Activated naive CD8-positive, alpha-beta T cell treated with anti-CD3 and anti-CD28 coated beads, Interleukin-2, amount 10 ng/mL, durations not matched to agents 7 days and 5 days (primary cell): ENCODE data around the gene HBS1L. TPM values are rescaled to one million over a fixed set of nuclear protein-coding genes. Genes with fewer than 3 reads are reported as not detected.

Experiments
- ATAC-seq: fragments of 150-1000 bp; cut with Tn5 transposase; one replicate; pipeline ENCODE4 v1.10.0; 2021; ENCODE audit warnings: low read depth, moderate library complexity
- POLR2A ChIA-PET: fragments of 350-600 bp; sonication (Branson Sonifier 250); formaldehyde crosslinking; loops from one replicate; lab custom pipeline; 2021; ENCODE audit warnings: antibody characterized with exemption; lab: Charles Lee
- DNase-seq: peaks from one replicate; pipeline ENCODE4 v3.0.0; 2021
- H3K27ac Mint-ChIP-seq: one replicate; pipeline ENCODE4 v1.8.0; 2022; ENCODE audit warnings: mild to moderate bottlenecking, mixed read lengths
- H3K27me3 Mint-ChIP-seq: one replicate; pipeline ENCODE4 v1.8.0; 2022; ENCODE audit warnings: mild to moderate bottlenecking, moderate library complexity, mixed read lengths
- H3K36me3 Mint-ChIP-seq: one replicate; pipeline ENCODE4 v1.8.0; 2021; ENCODE audit warnings: mild to moderate bottlenecking, mixed read lengths
- H3K4me1 Mint-ChIP-seq: one replicate; pipeline ENCODE4 v1.8.0; 2021; ENCODE audit warnings: mixed read lengths
- H3K4me3 Mint-ChIP-seq: one replicate; pipeline ENCODE4 v1.8.0; 2022; ENCODE audit warnings: mild to moderate bottlenecking, moderate library complexity, mixed read lengths
- H3K9me3 Mint-ChIP-seq: one replicate; pipeline ENCODE4 v1.8.0; 2021; ENCODE audit warnings: mixed read lengths
- total RNA-seq, 2 experiments: library from RNA; stranded (reverse); gene quantifications; one replicate each; pipeline ENCODE4 v1.2.3, GENCODE V29; 2021

Gene HBS1L
- total RNA-seq, 2 experiments from 2014 or later: 72.6 to 72.7 TPM

DNA sequence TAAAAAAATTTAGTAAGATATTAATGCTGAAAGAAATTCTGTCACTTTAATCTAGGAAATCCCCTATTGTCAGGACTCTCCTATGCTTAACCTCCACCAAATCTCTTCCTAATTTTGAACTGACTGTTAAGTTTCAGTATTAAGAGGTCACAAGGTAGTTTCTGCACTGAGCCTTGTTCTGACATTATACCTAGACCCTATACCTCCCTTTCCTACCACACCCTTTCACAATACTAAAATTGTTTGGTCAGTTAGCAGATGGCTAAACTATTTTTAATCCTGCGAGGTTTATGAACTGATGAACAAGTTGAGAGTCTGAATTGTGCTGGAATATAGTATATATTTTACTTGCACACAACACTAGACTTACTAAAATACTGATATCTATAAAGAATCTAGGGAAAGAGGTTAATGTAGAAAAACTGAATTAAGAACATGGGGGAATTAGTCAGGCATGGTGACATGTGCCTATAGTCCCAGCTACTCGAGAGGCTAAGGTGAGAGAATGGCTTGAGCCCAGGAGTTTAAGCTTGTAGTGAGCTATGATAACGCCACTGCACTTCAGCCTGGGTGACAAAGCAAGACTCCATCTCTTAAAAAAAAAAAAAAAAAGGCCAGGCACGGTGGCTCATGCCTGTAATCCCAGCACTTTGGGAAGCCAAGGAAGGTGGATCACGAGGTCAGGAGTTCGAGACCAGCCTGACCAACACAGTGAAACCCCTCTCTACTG, 51.5 kb downstream of the HBS1L start:
- Mint-ChIP-seq H3K36me3 (peaks cover 15% of the 10 kb centered on the region), H3K27ac (no peak overlapping the region), H3K27me3 (no peaks in the 10 kb centered on the region), H3K9me3 (no peaks in the 10 kb centered on the region), H3K4me1 (peaks cover 6% of the 10 kb centered on the region), H3K4me3 (no peak overlapping the region)
- DNase-seq (no peak), ATAC-seq (no peak)
- POLR2A ChIA-PET: interaction anchor here (0.7 kb wide), 1 partner anchor 826 kb away, joined by 4 read pairs; no protein-coding TSS in a partner anchor

DNA sequence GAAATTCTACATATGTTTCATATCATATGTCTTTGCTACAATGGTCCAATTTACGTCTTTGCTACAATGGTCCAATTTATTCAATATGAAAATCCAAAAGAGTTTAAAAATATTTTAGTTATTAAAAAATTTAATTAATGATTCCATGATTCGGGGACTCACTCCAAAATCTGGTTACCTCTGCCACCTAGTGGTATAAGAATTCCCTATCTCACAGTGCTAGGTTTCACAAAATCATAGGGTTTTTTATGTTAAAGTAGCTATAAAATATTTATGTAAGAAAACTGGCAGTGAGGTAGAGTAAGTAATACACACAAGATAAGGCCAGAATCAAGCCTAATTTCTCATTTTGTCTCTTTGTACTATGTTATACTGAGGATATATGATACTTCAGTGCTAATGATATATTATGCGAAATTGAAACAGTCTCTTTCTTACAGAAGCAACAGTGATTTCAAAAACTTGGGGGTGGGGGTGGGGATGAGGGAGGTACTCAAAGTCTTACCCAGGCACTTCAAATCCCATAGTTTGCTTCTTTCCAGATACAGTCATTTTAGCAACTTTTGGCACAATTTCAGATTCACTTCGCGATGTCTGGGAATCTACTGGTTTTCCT, 52.3 kb downstream of the HBS1L start:
- H3K27ac Mint-ChIP-seq: no peak overlapping the region
- POLR2A ChIA-PET: no interaction called here
- no peaks in the 10 kb centered on the region for H3K27me3 Mint-ChIP-seq
- ATAC-seq: no peak
- H3K4me1 Mint-ChIP-seq: peaks cover 4% of the 10 kb centered on the region
- DNase-seq: no peak
- peaks cover 16% of the 10 kb centered on the region for H3K36me3 Mint-ChIP-seq
- no peaks in the 10 kb centered on the region for H3K9me3 Mint-ChIP-seq
- no peak overlapping the region for H3K4me3 Mint-ChIP-seq

DNA sequence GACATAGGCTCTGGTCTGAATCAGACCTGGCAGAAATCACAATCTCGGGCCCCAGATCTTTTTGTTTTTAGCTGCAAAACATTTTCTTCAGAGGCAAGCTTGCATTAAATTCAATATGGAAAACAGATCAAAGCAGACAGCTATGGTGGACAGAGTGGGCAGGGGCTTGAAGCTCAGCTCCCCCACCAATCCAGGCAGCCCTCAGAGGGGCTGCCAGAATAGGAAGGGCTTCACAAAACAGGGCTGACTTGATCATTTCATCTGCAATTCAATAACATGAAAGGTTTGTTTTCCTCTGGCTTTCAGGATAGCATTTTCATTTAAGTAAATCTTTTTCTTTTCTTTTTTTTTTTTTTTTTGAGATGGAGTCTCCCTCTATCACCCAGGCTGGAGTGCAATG, 55.5 kb downstream of the HBS1L start:
- H3K27me3 Mint-ChIP-seq: no peaks in the 10 kb centered on the region
- no peaks in the 10 kb centered on the region for H3K9me3 Mint-ChIP-seq
- DNase-seq (no peak), ATAC-seq (no peak)
- POLR2A ChIA-PET: no interaction called here
- peaks cover 28% of the 10 kb centered on the region for H3K36me3 Mint-ChIP-seq
- no peak overlapping the region for H3K4me3 Mint-ChIP-seq
- no peak overlapping the region for H3K27ac Mint-ChIP-seq
- peaks cover 5% of the 10 kb centered on the region for H3K4me1 Mint-ChIP-seq

DNA sequence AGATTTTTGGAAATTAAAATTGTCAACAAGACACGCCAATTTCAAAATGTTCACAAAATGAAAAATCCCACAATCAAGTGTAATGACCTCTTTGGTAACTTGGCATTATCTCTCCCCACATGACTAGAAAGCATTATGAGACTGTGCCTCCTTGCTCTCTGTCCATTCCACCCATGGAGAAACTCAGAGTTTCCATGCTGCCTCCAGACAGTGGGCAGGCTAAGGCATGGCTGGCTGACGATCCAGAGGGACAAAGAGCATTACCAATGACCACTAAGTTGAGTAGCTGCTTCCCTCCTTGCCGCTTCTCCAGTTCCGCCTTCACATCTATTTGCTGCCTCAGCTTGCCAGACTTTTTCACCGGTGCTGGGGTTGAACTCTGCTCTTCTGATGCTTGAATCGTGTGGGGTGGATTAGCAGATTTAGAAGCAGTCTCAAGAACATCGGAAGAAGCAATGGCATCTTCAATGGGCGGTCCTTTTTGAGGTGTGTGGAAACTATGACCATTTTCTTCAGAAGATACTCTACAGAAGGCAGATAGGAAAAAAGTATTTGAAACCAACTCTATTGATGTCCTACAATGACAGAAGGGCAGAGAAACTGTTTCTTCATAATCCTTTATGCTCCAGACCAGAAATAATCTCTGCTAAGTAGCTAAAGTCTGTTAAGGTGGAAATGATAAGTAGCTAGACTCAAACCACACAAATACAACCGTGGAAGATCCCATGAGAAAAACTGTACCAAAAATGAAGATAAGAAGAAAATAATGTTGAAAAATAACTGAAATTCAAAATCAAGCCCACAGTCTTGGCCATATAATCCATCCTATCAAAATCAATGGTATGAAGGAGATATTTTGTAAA, 57.3 kb downstream of the HBS1L start:
- POLR2A ChIA-PET: no interaction called here
- no peak for ATAC-seq
- DNase-seq: no peak
- Mint-ChIP-seq H3K4me1 (peaks cover 5% of the 10 kb centered on the region), H3K27ac (no peak overlapping the region), H3K9me3 (no peaks in the 10 kb centered on the region), H3K27me3 (no peaks in the 10 kb centered on the region), H3K36me3 (peaks cover 28% of the 10 kb centered on the region), H3K4me3 (no peak overlapping the region)

DNA sequence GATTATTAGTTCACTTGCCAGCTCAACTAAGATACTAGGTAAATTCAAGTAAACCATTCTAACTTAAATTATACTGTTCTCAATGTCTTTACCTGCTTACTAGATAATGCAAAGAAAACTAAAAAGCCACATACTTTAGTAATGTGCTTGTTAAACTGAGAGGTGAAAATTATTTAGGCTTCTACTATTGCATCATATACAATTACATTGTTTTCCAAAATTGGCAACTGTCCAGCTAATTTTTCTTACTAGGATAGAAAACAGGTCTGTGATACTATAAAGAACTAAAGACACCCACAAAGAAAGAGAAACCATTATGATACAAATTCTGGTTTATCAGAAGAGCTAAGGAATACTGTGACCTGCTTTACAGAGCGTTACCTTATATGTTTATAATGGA, 59.1 kb downstream of the HBS1L start:
- ATAC-seq (no peak), DNase-seq (no peak)
- Mint-ChIP-seq H3K27me3 (no peaks in the 10 kb centered on the region), H3K4me3 (no peak overlapping the region), H3K9me3 (no peaks in the 10 kb centered on the region), H3K27ac (no peak overlapping the region), H3K36me3 (peaks cover 24% of the 10 kb centered on the region), H3K4me1 (peaks cover 5% of the 10 kb centered on the region)
- POLR2A ChIA-PET: no interaction called here

DNA sequence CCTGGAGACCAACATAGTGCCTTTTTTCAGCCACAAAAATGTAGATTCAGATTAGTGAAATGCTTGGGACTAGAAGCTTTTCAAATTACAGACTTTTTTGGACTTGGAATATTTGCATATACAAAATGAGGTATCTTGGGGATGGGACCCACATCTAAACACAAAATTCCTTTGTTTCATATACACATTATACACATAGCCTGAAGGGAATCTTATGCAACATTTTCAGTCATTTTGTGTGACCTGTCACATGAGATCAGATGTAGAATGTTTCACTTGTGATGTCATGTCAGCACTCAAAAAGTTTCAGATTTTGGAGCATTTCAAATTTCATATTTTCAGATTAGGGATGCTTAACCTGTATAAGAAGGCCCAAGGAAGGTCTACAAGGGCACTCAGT, 60.2 kb downstream of the HBS1L start:
- no peak for DNase-seq
- H3K27me3 Mint-ChIP-seq: no peaks in the 10 kb centered on the region
- POLR2A ChIA-PET: no interaction called here
- ATAC-seq: no peak
- peaks cover 5% of the 10 kb centered on the region for H3K4me1 Mint-ChIP-seq
- no peak overlapping the region for H3K27ac Mint-ChIP-seq
- H3K4me3 Mint-ChIP-seq: no peak overlapping the region
- peaks cover 27% of the 10 kb centered on the region for H3K36me3 Mint-ChIP-seq
- no peaks in the 10 kb centered on the region for H3K9me3 Mint-ChIP-seq

DNA sequence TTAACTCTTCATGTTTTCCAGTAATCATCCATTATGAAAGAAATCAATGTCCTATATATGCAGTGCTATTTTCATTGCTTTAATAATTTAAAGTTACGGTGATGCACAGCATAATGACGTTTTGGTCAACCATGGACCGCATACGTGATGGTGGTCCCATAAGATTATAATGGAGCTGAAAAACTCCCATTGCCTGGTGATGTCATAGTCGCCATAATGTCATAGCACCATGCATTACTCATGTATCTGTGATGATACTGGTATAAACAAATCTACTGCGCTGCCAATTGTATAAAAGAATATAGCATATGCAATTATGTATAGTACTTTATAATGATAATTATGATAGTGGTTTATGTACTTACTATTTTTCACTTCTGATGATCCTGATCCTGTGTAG, 62.5 kb downstream of the HBS1L start:
- POLR2A ChIA-PET: no interaction called here
- DNase-seq: no peak

DNA sequence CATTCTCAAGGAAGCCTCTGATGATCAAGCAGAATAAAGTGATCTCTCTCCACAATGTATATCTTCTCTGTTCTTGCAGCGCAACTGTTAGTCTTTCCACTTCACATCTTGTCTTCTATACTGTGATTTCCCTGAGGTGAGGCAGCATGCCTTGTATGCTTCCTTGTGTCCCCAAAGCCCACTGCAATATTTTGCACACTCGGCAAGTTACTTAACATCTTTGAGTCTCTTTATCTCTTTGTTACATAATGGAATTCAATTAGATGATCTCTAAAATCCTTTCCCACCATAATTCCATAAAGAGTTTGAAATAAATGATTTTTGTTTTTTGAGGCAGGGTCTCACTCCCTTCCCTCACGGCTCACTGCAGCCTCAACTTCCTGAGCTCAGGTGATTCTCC, 64.4 kb downstream of the HBS1L start:
- DNase-seq (no peak), ATAC-seq (no peak)
- Mint-ChIP-seq H3K4me3 (no peak overlapping the region), H3K27ac (no peak overlapping the region), H3K9me3 (no peaks in the 10 kb centered on the region), H3K4me1 (no peaks in the 10 kb centered on the region), H3K36me3 (peaks cover 22% of the 10 kb centered on the region), H3K27me3 (no peaks in the 10 kb centered on the region)
- POLR2A ChIA-PET: no interaction called here

More for the DNA sequence above, 62.5 kb downstream of the HBS1L start:
- Mint-ChIP-seq H3K27me3 (no peaks in the 10 kb centered on the region), H3K4me3 (no peak overlapping the region), H3K36me3 (peaks cover 26% of the 10 kb centered on the region), H3K9me3 (no peaks in the 10 kb centered on the region), H3K4me1 (no peaks in the 10 kb centered on the region), H3K27ac (no peak overlapping the region)
- ATAC-seq: no peak

DNA sequence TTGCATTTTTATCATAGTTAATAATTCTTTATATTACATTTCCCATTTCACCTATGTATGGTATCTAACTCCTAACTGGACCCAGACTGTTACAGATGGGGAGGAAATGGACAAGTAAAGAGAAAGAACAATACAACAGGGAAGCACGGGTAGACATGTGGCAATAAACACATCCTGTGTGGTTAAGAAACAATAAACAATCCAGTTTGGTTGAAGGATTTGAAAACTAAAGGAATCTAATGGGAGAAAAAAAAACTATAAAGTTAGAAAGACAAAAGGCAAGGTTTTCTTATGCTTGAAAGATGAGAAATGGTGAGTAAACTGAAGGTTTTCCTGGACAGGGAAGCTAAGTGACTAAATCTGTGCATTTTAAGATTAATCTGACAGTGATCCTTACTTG, 69.8 kb downstream of the HBS1L start:
- peaks cover 22% of the 10 kb centered on the region for H3K4me1 Mint-ChIP-seq

DNA sequence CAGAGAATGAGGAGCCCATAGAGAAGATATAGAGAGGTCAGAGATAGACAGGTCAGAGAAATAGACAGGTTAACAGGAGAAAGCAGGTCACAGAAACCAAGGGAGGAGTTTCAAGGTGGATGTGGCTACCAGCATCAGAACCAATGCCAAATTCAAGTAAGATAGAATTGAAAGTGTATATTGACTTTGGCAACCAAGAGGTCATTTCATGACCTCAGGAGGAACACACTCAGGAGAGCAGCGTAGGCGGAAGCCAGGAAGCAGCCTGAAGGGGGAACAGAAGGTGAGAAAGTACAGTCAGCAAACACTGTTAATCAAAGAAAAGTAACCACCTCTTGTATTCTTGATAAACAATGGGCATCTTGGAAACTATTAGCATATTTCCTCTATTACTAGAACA, 70.8 kb downstream of the HBS1L start:
- ATAC-seq (no peak), DNase-seq (no peak)
- peaks cover 28% of the 10 kb centered on the region for H3K4me1 Mint-ChIP-seq
- no peaks in the 10 kb centered on the region for H3K27me3 Mint-ChIP-seq
- POLR2A ChIA-PET: no interaction called here
- no peaks in the 10 kb centered on the region for H3K9me3 Mint-ChIP-seq
- H3K27ac Mint-ChIP-seq: no peak overlapping the region
- no peak overlapping the region for H3K4me3 Mint-ChIP-seq
- peaks cover 52% of the 10 kb centered on the region for H3K36me3 Mint-ChIP-seq

More for the DNA sequence above, 69.8 kb downstream of the HBS1L start:
- Mint-ChIP-seq H3K27ac (peak overlapping the region; percentile 15), H3K9me3 (no peaks in the 10 kb centered on the region), H3K36me3 (peaks cover 47% of the 10 kb centered on the region), H3K27me3 (no peaks in the 10 kb centered on the region), H3K4me3 (no peak overlapping the region)
- ATAC-seq (no peak), DNase-seq (no peak)
- POLR2A ChIA-PET: interaction anchor here (0.7 kb wide), 1 partner anchor 11 kb away, joined by 3 read pairs; no protein-coding TSS in a partner anchor

DNA sequence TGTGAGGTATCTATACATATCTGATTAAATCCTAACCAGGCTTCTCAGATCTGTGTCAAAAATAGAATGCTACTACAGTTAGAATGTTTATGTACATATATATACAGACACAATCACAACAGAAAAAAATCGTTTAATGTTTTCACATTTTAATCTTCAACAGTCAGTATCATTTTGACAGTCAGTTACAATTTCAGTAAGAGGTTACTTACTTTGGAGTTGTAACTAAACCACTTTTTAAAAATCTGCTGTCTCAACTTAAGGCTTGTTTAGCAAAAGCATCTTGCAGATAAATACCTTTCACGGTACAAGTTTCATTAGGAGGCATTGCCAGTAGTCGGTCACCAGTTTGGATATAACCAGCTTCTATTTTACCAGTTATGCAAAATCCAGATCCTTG, 72.5 kb downstream of the HBS1L start:
- no peak overlapping the region for H3K4me3 Mint-ChIP-seq
- no peaks in the 10 kb centered on the region for H3K9me3 Mint-ChIP-seq
- H3K4me1 Mint-ChIP-seq: peaks cover 28% of the 10 kb centered on the region
- no peak overlapping the region for H3K27ac Mint-ChIP-seq
- ATAC-seq (no peak), DNase-seq (no peak)
- H3K27me3 Mint-ChIP-seq: no peaks in the 10 kb centered on the region
- POLR2A ChIA-PET: interaction anchor here (0.6 kb wide), 1 partner anchor 850 kb away, joined by 8 read pairs; no protein-coding TSS in a partner anchor
- peaks cover 52% of the 10 kb centered on the region for H3K36me3 Mint-ChIP-seq

DNA sequence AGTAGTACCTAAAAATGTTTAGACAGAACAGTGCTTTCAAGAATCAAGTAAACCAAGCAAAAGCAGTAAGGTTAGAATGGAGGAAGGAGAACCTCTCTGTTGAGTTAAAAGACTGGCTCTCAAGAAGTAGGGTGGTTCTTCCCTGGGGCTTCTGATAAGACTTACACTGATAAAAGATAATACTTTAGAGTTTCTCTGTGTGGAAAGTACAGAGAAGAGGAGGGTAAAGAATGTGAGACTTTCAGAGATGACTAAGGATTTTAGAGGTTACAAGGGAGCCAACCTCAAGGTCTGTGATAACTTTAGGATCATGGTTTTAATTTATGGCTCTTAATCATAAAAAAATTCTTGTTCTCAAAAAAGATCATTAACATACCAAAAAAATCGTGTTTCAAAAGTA, 73.8 kb downstream of the HBS1L start:
- ATAC-seq: peak; percentile 19
- POLR2A ChIA-PET: no interaction called here
- H3K27me3 Mint-ChIP-seq: no peaks in the 10 kb centered on the region
- no peaks in the 10 kb centered on the region for H3K9me3 Mint-ChIP-seq
- peaks cover 28% of the 10 kb centered on the region for H3K4me1 Mint-ChIP-seq
- peaks cover 59% of the 10 kb centered on the region for H3K36me3 Mint-ChIP-seq
- DNase-seq: no peak
- no peak overlapping the region for H3K27ac Mint-ChIP-seq
- H3K4me3 Mint-ChIP-seq: no peak overlapping the region

DNA sequence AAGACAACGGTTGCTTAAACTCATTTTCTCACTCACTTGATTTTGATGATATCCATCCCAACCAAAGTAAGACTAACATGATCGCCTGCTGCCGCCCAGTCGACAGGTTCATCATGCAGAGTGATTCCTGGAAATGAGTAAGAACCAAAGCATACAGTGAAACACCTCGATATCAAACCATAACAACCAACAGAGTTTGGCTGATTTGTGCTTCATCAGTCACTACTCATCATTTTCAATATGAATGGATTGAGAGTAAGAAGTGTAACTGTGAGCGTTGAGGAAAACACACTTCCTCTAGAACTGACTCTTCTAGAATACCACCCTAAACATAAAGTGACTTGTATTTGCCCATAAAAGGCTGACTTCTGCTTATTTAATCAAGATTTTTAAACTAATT, 75.5 kb downstream of the HBS1L start:
- Mint-ChIP-seq H3K4me1 (peaks cover 23% of the 10 kb centered on the region), H3K27me3 (no peaks in the 10 kb centered on the region), H3K9me3 (no peaks in the 10 kb centered on the region), H3K36me3 (peaks cover 68% of the 10 kb centered on the region), H3K27ac (peak overlapping the region; percentile 3), H3K4me3 (peak overlapping the region; percentile 29)
- ATAC-seq: peak; percentile 65
- DNase-seq: no peak
- POLR2A ChIA-PET: no interaction called here
